DLD1 (cell line): ENCODE results near the gene NAA38.

Experiments used
- in situ Hi-C: cut with HindIII; loops from 2 replicates; pipeline ENCODE4 v1.10.0; 2017; ENCODE audit warnings: low sequenced_read_pairs

Gene NAA38

GRCh38 chr17:7841396-7841914, 15.9 kb downstream of the NAA38 start:
- in situ Hi-C loops, result no loop called here

GRCh38 chr17:7840875-7841274, 16.5 kb downstream of the NAA38 start:
- in situ Hi-C loops, result no loop called here

DNA sequence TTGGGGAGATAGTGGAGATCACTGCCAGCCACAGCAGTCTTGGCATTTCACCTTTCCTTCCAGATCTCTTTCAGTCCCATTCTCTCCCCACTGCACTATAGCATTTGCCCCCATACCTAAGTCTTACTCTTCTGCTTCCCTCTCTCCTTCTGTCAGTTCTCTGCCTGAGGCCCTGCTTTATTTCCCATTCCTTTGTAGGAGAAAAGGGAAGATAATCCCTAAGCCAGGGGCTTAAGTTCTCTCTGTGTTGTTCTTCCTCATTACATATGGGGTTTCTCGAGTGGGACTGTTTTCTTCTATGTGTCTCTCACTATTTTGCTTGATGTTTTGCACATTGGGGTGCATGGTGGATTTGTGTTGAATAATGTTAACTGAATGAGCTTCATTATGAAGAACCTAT, 16.9 kb downstream of the NAA38 start:
- in situ Hi-C loops, result no loop called here

- in situ Hi-C loops, result no loop called here
These were observed 17.5 kb downstream of the NAA38 start for GRCh38 chr17:7839876-7840261.

- in situ Hi-C loops, result no loop called here
These were observed 18.0 kb downstream of the NAA38 start for GRCh38 chr17:7839190-7839875.

- in situ Hi-C loops, result no loop called here
These were observed 19.0 kb downstream of the NAA38 start for GRCh38 chr17:7838090-7839075.

DNA sequence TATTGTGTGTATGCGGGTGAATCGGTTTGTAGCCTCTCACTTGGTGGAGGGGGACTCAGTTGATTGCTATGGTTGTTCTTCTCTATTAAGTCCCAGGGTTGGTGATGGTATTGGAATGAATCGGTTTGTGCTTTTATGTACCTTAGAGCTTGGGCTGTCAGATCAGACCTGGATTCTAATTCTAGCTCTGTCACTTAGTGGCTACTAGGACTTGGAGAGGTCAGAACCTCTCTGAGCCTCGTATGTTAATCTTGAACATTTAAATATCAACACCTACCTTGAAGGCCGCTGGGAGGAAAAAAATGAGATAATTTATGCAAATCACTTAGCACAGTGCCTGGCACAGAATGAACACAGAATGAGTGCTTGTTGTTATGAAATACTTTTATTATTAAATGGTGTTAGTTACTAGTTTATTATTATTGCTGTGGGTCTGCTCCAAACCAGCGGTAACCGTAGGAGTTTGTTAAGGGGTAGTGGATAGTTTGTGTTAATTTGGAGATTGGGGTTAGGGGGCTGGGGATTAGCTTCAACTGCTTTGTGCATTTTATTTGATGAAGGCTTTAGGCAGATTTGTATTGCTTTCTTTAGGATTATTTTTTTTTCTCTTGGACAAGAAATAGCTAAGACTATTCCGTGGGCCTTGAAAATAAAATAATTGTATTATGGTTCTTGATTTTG, 19.8 kb downstream of the NAA38 start:
- in situ Hi-C loops, result no loop called here

DNA sequence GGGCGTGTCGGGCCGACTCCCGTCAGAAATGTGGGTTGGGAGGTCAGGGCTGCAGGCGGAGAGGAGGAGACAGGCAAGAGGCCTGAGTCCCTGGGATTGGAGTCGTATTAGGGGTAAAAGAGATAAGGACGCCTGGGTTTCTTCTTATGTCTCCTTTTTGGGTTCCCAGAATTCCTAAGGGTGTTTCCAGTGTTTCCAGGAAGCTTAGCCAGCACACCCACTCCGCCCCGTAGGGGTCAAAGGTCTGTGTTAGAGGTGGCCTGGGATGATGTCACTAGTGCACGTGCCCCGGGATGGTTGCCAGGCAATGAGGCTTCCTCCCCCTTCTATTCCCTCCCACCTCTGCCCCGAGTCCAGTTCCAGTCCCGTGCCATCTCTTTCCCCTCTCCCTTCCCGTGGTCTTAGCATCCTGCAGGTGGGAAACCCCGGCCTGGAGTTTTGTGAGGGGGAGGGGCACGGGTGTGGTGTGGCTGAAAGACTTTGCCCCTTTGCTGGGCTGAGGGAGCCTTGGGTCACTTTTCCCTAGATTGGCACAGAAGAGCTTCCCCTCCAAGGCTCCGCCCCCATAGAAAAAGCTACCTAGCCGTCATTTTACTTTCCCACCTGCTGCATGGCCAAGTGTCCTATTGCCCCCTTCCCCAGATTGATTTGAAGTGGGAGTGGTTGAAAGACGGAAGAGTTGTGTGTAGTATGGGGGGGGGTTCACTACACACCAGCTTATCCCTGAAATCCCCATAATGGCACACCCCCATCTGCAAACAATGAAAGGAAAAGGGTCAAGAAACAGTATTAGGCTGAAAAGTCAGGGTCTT, 20.6 kb downstream of the NAA38 start:
- in situ Hi-C loops, result no loop called here

- in situ Hi-C loops, result no loop called here
These were observed 21.4 kb downstream of the NAA38 start for GRCh38 chr17:7835814-7836595.

DNA sequence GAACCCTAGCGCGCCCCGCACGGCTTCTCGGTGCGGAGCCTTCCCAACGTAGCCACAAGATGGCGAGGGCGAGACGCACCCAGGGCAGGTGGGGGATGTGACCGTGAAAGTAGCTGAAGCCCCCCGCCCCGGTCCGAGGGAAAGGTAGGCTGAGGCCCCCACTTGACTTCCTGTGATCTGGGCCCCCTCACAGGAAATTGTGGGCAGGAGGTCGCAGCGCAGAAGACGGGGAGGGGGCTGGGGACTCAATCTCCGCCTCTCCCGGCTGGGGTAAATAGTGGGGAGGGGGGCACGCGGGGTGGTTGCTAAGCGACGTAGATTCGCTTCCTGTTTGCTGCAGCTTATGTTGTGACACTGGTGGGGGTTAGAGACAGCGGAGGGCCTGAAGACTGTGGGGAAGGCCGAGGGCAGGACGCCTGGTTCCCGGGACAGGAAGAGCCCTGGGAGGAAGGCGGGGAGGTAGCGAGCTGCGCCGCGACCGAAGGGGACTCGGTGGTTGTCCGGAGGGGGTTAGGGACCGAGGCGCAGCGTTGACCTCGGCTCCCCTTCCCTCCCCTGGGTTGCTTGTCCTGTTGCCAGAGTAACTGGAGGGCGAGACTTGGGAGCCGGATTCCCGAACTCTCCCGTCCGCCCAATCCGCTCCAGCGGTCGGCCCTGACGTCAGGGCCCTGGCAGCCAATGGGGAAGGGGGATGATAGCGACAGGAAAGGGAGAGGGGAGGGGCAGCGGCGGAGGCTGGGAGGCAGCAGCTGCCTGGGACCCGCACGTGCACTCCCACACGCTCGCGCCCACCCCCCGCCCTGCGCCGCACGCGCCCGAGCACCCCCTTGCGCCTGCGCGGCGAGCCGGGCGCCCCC, 22.2 kb downstream of the NAA38 start:
- in situ Hi-C loops, result no loop called here

GRCh38 chr17:7834542-7834956, 22.8 kb downstream of the NAA38 start:
- in situ Hi-C loops, result no loop called here

GRCh38 chr17:7833795-7834541, 23.4 kb downstream of the NAA38 start, which contains the start of gene KDM6B:
KDM6B (plus strand) TSS chr17:7834217; CDS start chr17:7845555, 11,338 bp downstream.
- in situ Hi-C loops, result no loop called here

DNA sequence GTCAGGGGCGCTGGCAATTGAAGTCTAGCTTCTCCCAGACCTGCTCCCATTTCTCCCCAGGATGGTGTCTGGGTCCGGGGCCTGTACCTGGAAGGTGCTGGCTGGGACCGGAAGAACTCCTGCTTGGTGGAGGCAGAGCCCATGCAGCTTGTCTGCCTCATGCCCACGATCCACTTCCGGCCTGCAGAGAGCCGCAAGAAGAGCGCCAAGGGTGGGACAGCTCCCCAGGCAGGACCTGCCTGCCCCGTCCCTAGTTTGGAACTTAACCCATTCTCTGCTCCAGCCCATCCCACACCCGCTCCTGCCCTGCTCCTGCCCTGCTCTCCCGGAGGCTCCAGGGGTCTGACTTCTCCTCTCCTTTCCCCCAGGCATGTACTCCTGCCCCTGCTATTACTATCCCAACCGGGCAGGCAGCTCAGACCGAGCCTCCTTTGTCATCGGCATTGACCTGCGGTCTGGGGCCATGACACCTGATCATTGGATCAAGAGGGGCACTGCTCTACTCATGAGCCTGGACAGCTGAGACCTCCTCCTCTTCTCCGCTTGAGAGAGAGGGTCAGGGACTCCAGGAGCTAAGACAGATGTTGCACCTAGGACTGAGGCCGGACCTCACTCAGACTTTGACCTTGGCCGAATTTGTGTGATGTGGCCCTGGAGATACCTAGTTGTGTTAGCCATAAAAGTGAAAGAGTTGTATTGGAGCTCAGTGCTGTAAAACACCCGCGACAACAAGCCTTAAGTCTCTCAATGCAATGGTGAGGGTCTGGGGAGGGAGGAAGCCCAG, 24.2 kb downstream of the NAA38 start:
- in situ Hi-C loops, result no loop called here

- in situ Hi-C loops, result no loop called here
These were observed 24.9 kb downstream of the NAA38 start for GRCh38 chr17:7832431-7832830.

DNA sequence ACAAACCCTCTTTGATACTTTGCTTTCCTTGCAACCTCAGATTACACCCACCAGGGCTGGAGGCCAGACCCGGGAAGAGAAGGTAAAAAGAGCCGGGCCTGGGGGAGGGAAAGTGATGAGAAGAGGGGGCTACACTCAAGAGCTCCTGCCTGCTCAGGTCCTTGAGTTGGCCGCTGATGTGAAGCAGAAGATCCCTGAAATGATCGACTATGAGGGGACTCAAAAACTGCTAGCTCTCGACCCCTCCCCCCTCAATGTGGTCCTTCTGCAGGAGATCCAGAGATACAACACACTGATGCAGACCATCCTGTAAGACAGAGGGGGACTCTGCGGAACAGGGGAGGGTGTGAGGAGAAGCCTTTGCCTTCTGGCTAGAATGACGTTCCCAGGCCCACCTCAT, 26.1 kb downstream of the NAA38 start:
- in situ Hi-C loops, result no loop called here

- in situ Hi-C loops, result no loop called here
These were observed 26.7 kb downstream of the NAA38 start for GRCh38 chr17:7830616-7831015.
